Keratinocyte (primary cell): ENCODE results near the gene ARHGAP31. TPM values are rescaled to one million over a fixed set of nuclear protein-coding genes. Genes with fewer than 3 reads are reported as not detected.

Experiments used
- DNase-seq: peaks from one replicate; pipeline ENCODE4 v3.0.0-alpha.2; 2011; ENCODE audit warnings: low read depth, missing footprints, low spot score
- FAIRE-seq: peaks from 2 replicates; lab custom pipeline; 2011; peaks lifted over from hg19 to GRCh38; lab: Jason Lieb, UNC
- H2AFZ ChIP-seq: 2 replicates; pipeline ENCODE4 v1.6.0; 2012; ENCODE audit warnings: low read length, control low read depth, inconsistent platforms; ENCODE audit not compliant: control insufficient read depth
- H3K27ac ChIP-seq: 2 replicates; pipeline ENCODE4 v1.5.1; 2011; ENCODE audit warnings: low read length; ENCODE audit not compliant: control insufficient read depth, insufficient read depth
- H3K27me3 ChIP-seq: 3 replicates; pipeline ENCODE4 v1.6.0; 2011; ENCODE audit warnings: low read length; ENCODE audit not compliant: control insufficient read depth, insufficient read depth; ENCODE audit errors: extremely low read depth
- H3K36me3 ChIP-seq, 2 experiments: 2 replicates in 1 of 2; 3 replicates in 1 of 2; pipeline ENCODE4 v1.5.1; 2011; ENCODE audit warnings: low read length in 2 of 2, mild to moderate bottlenecking in 1 of 2; ENCODE audit not compliant: control insufficient read depth in 2 of 2, insufficient read depth in 2 of 2; ENCODE audit errors: extremely low read depth in 1 of 2
- H3K4me1 ChIP-seq: 3 replicates; pipeline ENCODE4 v1.5.1; 2011; ENCODE audit warnings: low read length; ENCODE audit not compliant: control insufficient read depth, insufficient read depth; ENCODE audit errors: extremely low read depth
- H3K4me2 ChIP-seq: 3 replicates; pipeline ENCODE4 v1.6.0; 2011; ENCODE audit warnings: low read depth, low read length; ENCODE audit not compliant: control insufficient read depth, insufficient read depth; ENCODE audit errors: extremely low read depth
- H3K4me3 ChIP-seq, 3 experiments: fragments of 200-600 bp in 1 of 3; sonication (generic) in 1 of 3; 2 replicates in 2 of 3; 3 replicates in 1 of 3; pipeline ENCODE4 v1.5.1; 2011 to 2016; ENCODE audit warnings: low read length in 3 of 3, mild to moderate bottlenecking in 3 of 3, control low read depth in 2 of 3, inconsistent platforms in 1 of 3, low read depth in 1 of 3, mixed read lengths in 1 of 3, mixed run types in 1 of 3, moderate library complexity in 1 of 3; ENCODE audit not compliant: control insufficient read depth in 2 of 3, insufficient read depth in 2 of 3; ENCODE audit errors: extremely low read depth in 1 of 3
- H3K79me2 ChIP-seq: 2 replicates; pipeline ENCODE4 v1.6.0; 2012; ENCODE audit warnings: low read length; ENCODE audit not compliant: control insufficient read depth, insufficient read depth
- H3K9ac ChIP-seq: 3 replicates; pipeline ENCODE4 v1.6.0; 2011; ENCODE audit warnings: low read length; ENCODE audit not compliant: control insufficient read depth, insufficient read depth; ENCODE audit errors: extremely low read depth
- H3K9me1 ChIP-seq: 3 replicates; pipeline ENCODE4 v1.6.0; 2011; ENCODE audit warnings: low read length; ENCODE audit not compliant: control insufficient read depth, insufficient read depth; ENCODE audit errors: extremely low read depth
- H3K9me3 ChIP-seq: 2 replicates; pipeline ENCODE4 v1.5.1; 2012; ENCODE audit warnings: low read depth, low read length; ENCODE audit not compliant: control insufficient read depth
- H4K20me1 ChIP-seq: 3 replicates; pipeline ENCODE4 v1.6.0; 2011; ENCODE audit warnings: low read length; ENCODE audit not compliant: control insufficient read depth, insufficient read depth; ENCODE audit errors: extremely low read depth
- CTCF ChIP-seq, 3 experiments: IDR thresholded peaks in 1 of 3; conservative IDR thresholded peaks in 1 of 3; optimal IDR thresholded peaks in 1 of 3; 2 replicates in 2 of 3; 3 replicates in 1 of 3; pipeline versions ENCODE3 to v1.5.1; 2011; ENCODE audit warnings: low read length in 3 of 3, mild to moderate bottlenecking in 3 of 3, moderate library complexity in 2 of 3, control low read depth in 1 of 3, inconsistent platforms in 1 of 3; ENCODE audit not compliant: insufficient read depth in 2 of 3; ENCODE audit errors: extremely low read depth in 1 of 3
- EZH2 ChIP-seq: IDR thresholded peaks from one replicate; pipeline ENCODE4 v1.6.1; 2012; ENCODE audit warnings: inconsistent platforms, mild to moderate bottlenecking, low read length, moderate library complexity
- dilution Hi-C: fragments of 300-500 bp; cut with MboI; formaldehyde crosslinking; loops from one replicate; pipeline ENCODE4 v1.7.0; 2020; ENCODE audit warnings: low sequenced_read_pairs; ENCODE audit not compliant: extremely low pct_ligation_motif_present
- polyA plus RNA-seq, 5 experiments: library from polyadenylated mRNA; depleted of rRNA in 3 of 5; stranded (reverse) in 3 of 5; stranded (forward) in 1 of 5; unstranded in 1 of 5; fragments of >200 nt; gene quantifications; 1 replicate in 1 of 5; 2 replicates in 3 of 5; 3 replicates in 1 of 5; pipeline versions ENCODE4 v1.2.1 to v1.2.3, GENCODE V29; 2011 to 2012; ENCODE audit warnings: missing spikeins in 2 of 5, low read depth in 1 of 5, low replicate concordance in 1 of 5

Gene ARHGAP31
- polyA plus RNA-seq, 1 donor (not counting 4 experiments of a cell fraction or from before 2014, with no cell fraction given): 3.0 TPM

DNA sequence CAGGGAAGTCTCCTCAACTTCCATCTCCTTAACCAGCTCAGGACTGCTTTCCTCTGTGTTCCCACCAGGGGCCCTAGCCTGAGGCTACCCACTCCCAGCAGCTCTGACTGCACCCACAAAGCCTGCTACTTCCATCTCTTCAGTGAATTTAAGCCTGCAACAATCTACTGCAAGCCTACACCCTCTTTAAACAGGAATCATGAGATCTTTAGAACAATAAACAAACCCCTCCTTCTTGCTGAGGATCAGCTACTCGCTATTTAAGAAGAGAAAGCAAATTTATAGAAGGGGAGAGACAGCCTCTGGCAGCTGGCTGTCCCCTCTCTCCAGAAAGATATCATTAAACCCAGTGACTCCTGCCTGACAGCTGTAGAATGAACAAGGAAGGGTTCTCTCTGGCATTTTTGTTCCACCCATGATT lies 51.9 kb downstream of the ARHGAP31 start:
- no peaks in the 10 kb centered on the region for H3K79me2 ChIP-seq

GRCh38 chr3:119347036-119347435 lies 52.9 kb downstream of the ARHGAP31 start:
- Histone ChIP-seq H3K27me3 (no peaks in the 10 kb centered on the region), H3K4me2 (no peak overlapping the region), H3K4me3 (no peak overlapping the region), H3K36me3 (no peaks in the 10 kb centered on the region), H3K9me1 (no peaks in the 10 kb centered on the region), H2AFZ (no peak overlapping the region), H4K20me1 (no peaks in the 10 kb centered on the region), H3K79me2 (no peaks in the 10 kb centered on the region), H3K9ac (no peak overlapping the region), H3K27ac (no peak overlapping the region), H3K9me3 (no peaks in the 10 kb centered on the region), H3K4me1 (no peaks in the 10 kb centered on the region)
- no peak for DNase-seq
- TF ChIP-seq EZH2 (no peak), CTCF (optimal IDR thresholded peaks at IDR 0.05 in 1 of 3, IDR thresholded peaks at IDR 0.05 in 1 of 3, conservative IDR thresholded peaks at IDR 0.05 in 1 of 3; ENCODE audit: extremely low read depth in 1 of 3, insufficient read depth in 2 of 3, low read length in 3 of 3) (no peak)
- FAIRE-seq: no peak
- dilution Hi-C loops: no loop called here

More for the DNA sequence above, 51.9 kb downstream of the ARHGAP31 start:
- dilution Hi-C loops: no loop called here
- Histone ChIP-seq H3K4me3 (no peak overlapping the region), H3K9me1 (no peaks in the 10 kb centered on the region), H3K27ac (no peak overlapping the region), H3K9ac (no peak overlapping the region), H3K27me3 (no peaks in the 10 kb centered on the region), H3K9me3 (no peaks in the 10 kb centered on the region), H3K4me1 (no peaks in the 10 kb centered on the region), H2AFZ (no peak overlapping the region), H3K4me2 (no peak overlapping the region), H4K20me1 (no peaks in the 10 kb centered on the region), H3K36me3 (no peaks in the 10 kb centered on the region)
- DNase-seq: no peak
- FAIRE-seq: no peak
- TF ChIP-seq CTCF (optimal IDR thresholded peaks at IDR 0.05 in 1 of 3, IDR thresholded peaks at IDR 0.05 in 1 of 3, conservative IDR thresholded peaks at IDR 0.05 in 1 of 3; ENCODE audit: extremely low read depth in 1 of 3, insufficient read depth in 2 of 3, low read length in 3 of 3) (no peak), EZH2 (no peak)
